SK-N-SH treated with all-trans-retinoic acid at 6 μM for 48 hours (cell line): Measurements from ENCODE around the gene ARL6IP4.

Experiments used
- ATAC-seq: fragments of 200-7000 bp; cut with Tn5 transposase; 3 replicates; pipeline ENCODE4 v1.9.1; 2020; ENCODE audit warnings: mild to moderate bottlenecking, moderate library complexity
- ARNTL ChIP-seq: fragments of 450-650 bp; formaldehyde crosslinking; IDR thresholded peaks from 2 replicates; pipeline ENCODE4 v1.5.0; 2020; ENCODE audit warnings: low read depth, mild to moderate bottlenecking, moderate library complexity, borderline replicate concordance
- BACH2 ChIP-seq: fragments of 250-450 bp; sonication (Bioruptor Pico); IDR thresholded peaks from 2 replicates; pipeline ENCODE4 v1.9.0; 2021; ENCODE audit warnings: mild to moderate bottlenecking, borderline replicate concordance
- CREB5 ChIP-seq: fragments of 250-450 bp; sonication (Bioruptor Pico); IDR thresholded peaks from 2 replicates; pipeline ENCODE4 v1.5.1; 2020; ENCODE audit warnings: low read depth, mild to moderate bottlenecking, moderate library complexity
- CSDC2 ChIP-seq: fragments of 250-450 bp; sonication (Bioruptor Pico); IDR thresholded peaks from 2 replicates; pipeline ENCODE4 v1.5.0; 2020; ENCODE audit warnings: mild to moderate bottlenecking, moderate library complexity
- CSRNP3 ChIP-seq: fragments of 250-450 bp; sonication (Bioruptor Pico); IDR thresholded peaks from 2 replicates; pipeline ENCODE4 v1.5.1; 2021; ENCODE audit warnings: mild to moderate bottlenecking, moderate library complexity
- ESRRG ChIP-seq: fragments of 250-450 bp; sonication (Bioruptor Pico); IDR thresholded peaks from 2 replicates; pipeline ENCODE4 v1.6.1; 2021; ENCODE audit warnings: mild to moderate bottlenecking
- GLIS3 ChIP-seq: fragments of 250-450 bp; sonication (Bioruptor Pico); IDR thresholded peaks from 2 replicates; pipeline ENCODE4 v1.5.0; 2020; ENCODE audit warnings: mild to moderate bottlenecking, moderate library complexity
- ISL1 ChIP-seq: fragments of 250-450 bp; sonication (Bioruptor Pico); IDR thresholded peaks from 2 replicates; pipeline ENCODE4 v2.1.2; 2022; ENCODE audit warnings: mild to moderate bottlenecking, moderate library complexity
- OSR1 ChIP-seq: fragments of 250-450 bp; sonication (Bioruptor Pico); IDR thresholded peaks from 2 replicates; pipeline ENCODE4 v1.8.0; 2022; ENCODE audit warnings: moderate library complexity, mild to moderate bottlenecking, inconsistent platforms
- PATZ1 ChIP-seq: fragments of 250-450 bp; sonication (Bioruptor Pico); IDR thresholded peaks from 2 replicates; pipeline ENCODE4 v1.8.0; 2020; ENCODE audit warnings: mild to moderate bottlenecking, moderate library complexity, borderline replicate concordance
- PPARA ChIP-seq: fragments of 250-450 bp; sonication (Bioruptor Pico); IDR thresholded peaks from 2 replicates; pipeline ENCODE4 v1.5.0; 2020; ENCODE audit warnings: mild to moderate bottlenecking, borderline replicate concordance
- SNAI2 ChIP-seq: fragments of 250-450 bp; sonication (Bioruptor Pico); IDR thresholded peaks from 2 replicates; pipeline ENCODE4 v1.5.0; 2020; ENCODE audit warnings: mild to moderate bottlenecking, moderate library complexity
- TCF4 ChIP-seq: fragments of 250-450 bp; sonication (Bioruptor Pico); IDR thresholded peaks from 2 replicates; pipeline ENCODE4 v1.8.0; 2021; ENCODE audit warnings: mild to moderate bottlenecking, moderate library complexity, borderline replicate concordance
- TOX ChIP-seq: fragments of 250-450 bp; sonication (Bioruptor Pico); IDR thresholded peaks from 2 replicates; pipeline ENCODE4 v1.8.0; 2021; ENCODE audit warnings: mild to moderate bottlenecking, moderate library complexity, borderline replicate concordance
- TSHZ2 ChIP-seq: fragments of 250-450 bp; sonication (Bioruptor Pico); IDR thresholded peaks from 2 replicates; pipeline ENCODE4 v1.5.0; 2020; ENCODE audit warnings: mild to moderate bottlenecking, moderate library complexity
- ZC3H10 ChIP-seq: fragments of 250-450 bp; sonication (Bioruptor Pico); IDR thresholded peaks from 2 replicates; pipeline ENCODE4 v1.5.1; 2021; ENCODE audit warnings: mild to moderate bottlenecking, moderate library complexity
- ZFP30 ChIP-seq: fragments of 450-650 bp; formaldehyde crosslinking; IDR thresholded peaks from 2 replicates; pipeline ENCODE4 v1.5.0; 2022; ENCODE audit warnings: mild to moderate bottlenecking, moderate library complexity
- ZNF565 ChIP-seq: fragments of 450-650 bp; formaldehyde crosslinking; conservative IDR thresholded peaks from 2 replicates; pipeline ENCODE4 v1.5.0; 2020; ENCODE audit warnings: low read depth, mild to moderate bottlenecking, moderate library complexity
- ZNF70 ChIP-seq: fragments of 450-650 bp; formaldehyde crosslinking; IDR thresholded peaks from 2 replicates; pipeline ENCODE4 v1.5.0; 2020; ENCODE audit warnings: mild to moderate bottlenecking, moderate library complexity
- ZNF8 ChIP-seq: fragments of 450-650 bp; formaldehyde crosslinking; IDR thresholded peaks from 2 replicates; pipeline ENCODE4 v1.5.0; 2020; ENCODE audit warnings: mild to moderate bottlenecking, moderate library complexity

ARL6IP4 gene

GRCh38 chr12:122964439-122965257, 15.8 kb upstream of the ARL6IP4 start:
- no peak for TF ChIP-seq GLIS3 (CRISPR knock-in tag)
- TF ChIP-seq, all 23 proteins: peak for 0
- no peak for ATAC-seq

GRCh38 chr12:122965321-122965751, 15.1 kb upstream of the ARL6IP4 start:
- no peak for TF ChIP-seq ZNF565 (CRISPR knock-in tag)
- no peak for TF ChIP-seq ZFP30 (CRISPR knock-in tag)
- no peak for TF ChIP-seq ISL1 (CRISPR knock-in tag)
- no peak for TF ChIP-seq ZNF8
- TF ChIP-seq TOX (CRISPR knock-in tag) = no peak
- no peak for TF ChIP-seq SNAI2 (CRISPR knock-in tag)
- TF ChIP-seq ESRRG (CRISPR knock-in tag) = no peak
- no peak for TF ChIP-seq ARNTL (CRISPR knock-in tag)
- no peak for TF ChIP-seq OSR1 (CRISPR knock-in tag)
- TF ChIP-seq TSHZ2 (CRISPR knock-in tag) = no peak
- no peak for TF ChIP-seq CSDC2
- no peak for TF ChIP-seq PPARA (CRISPR knock-in tag)
- no peak for TF ChIP-seq GLIS3 (CRISPR knock-in tag)
- no peak for TF ChIP-seq CSRNP3 (CRISPR knock-in tag)
- no peak for TF ChIP-seq TCF4 (CRISPR knock-in tag)
- TF ChIP-seq BACH2 (CRISPR knock-in tag) = no peak
- no peak for TF ChIP-seq CREB5 (CRISPR knock-in tag)
- TF ChIP-seq ZNF70 (CRISPR knock-in tag) = no peak
- TF ChIP-seq ZC3H10 (CRISPR knock-in tag) = no peak
- no peak for TF ChIP-seq PATZ1 (CRISPR knock-in tag)
- TF ChIP-seq, all 23 proteins: peak for 0
- ATAC-seq = peak; percentile 3

- TF ChIP-seq CSDC2 = no peak
- TF ChIP-seq ESRRG (CRISPR knock-in tag) = no peak
- TF ChIP-seq TOX (CRISPR knock-in tag) = no peak
- no peak for TF ChIP-seq OSR1 (CRISPR knock-in tag)
- ATAC-seq = peak; percentile 96
Observed at GRCh38 chr12:122965851-122966742, 14.4 kb upstream of the ARL6IP4 start, which contains the start of gene ABCB9. ABCB9 (minus strand) TSS chr12:122966463; CDS start chr12:122960235, 6,228 bp downstream.
